Measurements from ENCODE around the gene CCDC88C.

CCDC88C gene

DNA sequence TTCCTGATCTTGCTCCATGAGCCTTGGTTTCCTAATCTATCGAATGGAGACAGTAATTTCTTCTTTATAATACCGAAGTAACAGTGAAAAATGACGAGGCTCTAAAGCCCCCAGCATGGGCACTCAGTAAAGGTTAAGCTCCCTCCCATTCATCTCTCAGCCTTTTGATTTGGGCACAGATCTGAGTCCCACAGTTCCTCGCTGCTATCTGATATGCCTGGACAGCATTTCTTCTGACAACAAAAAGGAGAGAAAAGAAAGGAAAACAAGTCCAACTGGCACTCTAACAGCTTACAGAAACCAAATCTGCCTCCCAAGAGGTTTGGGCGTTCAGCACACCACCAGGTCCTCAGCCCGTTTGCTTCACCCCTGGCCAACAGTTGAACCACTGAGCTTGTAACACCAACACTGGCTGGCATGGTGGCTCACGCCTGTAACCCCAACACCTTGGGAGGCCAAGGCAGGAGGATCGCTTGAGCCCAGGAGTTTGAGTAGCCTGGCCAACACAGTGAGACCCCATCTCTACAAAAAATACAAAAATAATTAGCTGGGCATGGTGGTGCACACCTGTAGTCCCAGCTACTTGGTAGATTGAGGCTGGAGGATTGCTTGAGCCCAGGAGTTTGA is 19.5 kb downstream of the CCDC88C start:
- DNase-seq = no peak

DNA sequence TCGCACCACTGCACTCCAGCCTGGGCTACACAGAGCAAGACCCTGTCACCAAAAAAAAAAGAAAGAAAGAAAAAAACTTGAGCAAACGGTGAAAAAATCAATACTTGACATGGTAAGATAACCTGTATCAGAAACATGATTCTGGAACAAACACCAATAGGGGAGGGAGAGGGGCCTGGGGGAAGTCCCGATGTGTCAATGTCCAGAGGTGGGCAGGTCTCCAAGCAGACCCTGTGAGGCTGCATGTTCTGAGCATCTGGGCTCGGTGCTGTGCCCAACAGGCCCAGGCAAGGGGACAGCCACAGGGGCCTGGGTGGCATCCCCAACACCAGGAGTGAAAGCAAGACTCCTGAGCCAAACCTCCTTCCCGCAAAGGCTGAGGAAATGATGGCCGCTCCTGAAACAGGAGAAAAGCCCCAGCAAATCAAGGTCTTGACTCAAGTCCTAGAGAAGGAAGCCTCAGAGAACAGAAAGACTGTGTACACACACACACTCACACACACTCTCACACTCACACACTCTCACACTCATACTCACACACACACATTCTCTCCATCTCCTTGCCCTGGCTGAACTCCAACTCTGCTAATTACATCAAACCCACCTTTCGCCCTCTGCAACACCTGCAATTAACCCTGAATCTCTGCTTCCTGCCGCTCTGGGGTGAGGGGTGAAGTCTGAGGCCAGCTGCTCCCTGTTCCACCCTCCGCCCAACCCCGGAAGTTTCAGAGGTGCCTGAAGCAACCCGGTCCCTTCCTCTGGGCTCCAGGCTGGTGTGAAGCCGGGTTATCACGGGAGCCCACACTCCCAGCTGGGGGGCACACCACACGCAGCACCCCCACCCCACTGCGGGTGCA is 20.4 kb downstream of the CCDC88C start:
- no peak for DNase-seq

- no peak for DNase-seq
These were observed 21.5 kb downstream of the CCDC88C start for GRCh38 chr14:91396013-91396660.

DNA sequence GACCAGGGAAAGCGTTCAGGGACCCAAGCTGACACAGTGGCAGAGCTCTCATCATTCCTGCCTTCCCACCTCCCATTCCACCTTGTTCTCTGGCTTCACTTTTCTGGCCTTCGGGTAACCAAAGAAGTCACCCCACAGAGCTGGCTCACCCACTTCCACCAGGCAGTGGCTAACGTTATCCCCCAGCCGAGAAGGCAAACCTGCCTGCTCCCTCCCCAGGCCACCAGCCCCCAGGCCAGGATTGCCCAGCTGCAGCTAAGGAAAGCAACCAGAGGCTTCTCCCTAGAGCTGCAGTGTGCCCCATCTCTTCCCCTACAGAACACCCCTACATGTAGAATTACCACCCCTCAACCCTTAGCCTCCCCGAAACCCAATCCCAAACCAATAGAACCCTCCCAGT is 22.2 kb downstream of the CCDC88C start:
- DNase-seq = no peak

DNA sequence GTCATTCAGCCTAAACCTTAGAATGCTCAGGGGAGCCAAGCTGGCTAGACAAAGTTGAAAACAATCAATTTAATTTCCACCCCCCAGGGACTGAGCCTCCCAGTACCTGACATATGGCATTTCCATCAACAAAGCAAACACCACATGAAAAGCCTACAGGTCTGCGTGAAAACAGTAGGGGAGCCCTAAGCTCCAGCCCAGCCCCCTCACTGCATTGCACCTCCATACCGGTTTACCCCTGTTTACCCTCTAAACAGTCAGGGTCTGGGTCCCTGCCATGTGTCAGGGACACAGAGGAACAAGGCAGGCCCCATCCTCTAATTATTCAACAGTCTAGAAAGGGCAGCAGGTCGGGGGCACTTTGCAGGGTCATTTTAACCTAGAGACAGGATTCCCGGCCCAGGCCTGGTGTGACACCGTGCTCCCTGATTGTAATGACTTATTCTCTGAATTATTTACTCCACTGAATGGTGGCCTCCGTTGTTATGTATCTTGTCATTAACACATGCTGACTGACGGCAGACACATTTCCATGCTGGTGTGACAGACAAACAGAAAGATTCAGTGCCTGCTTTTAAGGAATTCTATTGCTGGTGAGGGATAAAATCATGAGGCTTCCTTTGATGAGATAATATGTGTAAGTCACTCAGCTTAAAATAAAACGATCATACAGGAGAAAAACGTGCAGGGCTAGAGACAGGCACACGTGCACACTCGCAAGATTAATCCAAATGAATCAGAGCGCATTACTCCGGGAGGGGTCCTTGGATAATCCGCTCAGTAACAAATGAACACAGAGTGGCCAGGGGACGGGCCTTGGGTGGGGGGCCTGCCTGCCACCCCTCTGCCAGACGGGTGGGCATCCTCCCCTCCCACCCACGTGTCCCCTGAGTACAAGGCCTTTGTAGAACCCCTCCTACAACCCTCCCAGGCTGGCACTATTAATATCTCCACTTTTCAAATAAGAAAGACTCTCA is 23.2 kb downstream of the CCDC88C start:
- no peak for DNase-seq

GRCh38 chr14:91392623-91393303 is 24.9 kb downstream of the CCDC88C start:
- no peak for DNase-seq

GRCh38 chr14:91390165-91390778 is 27.3 kb downstream of the CCDC88C start:
- DNase-seq = no peak

- DNase-seq = no peak
These were observed 28.5 kb downstream of the CCDC88C start for GRCh38 chr14:91389150-91389549.

GRCh38 chr14:91388551-91388975 is 29.1 kb downstream of the CCDC88C start:
- DNase-seq = peak; percentile 54

- DNase-seq = no peak
These were observed 29.7 kb downstream of the CCDC88C start for GRCh38 chr14:91387951-91388381.

DNA sequence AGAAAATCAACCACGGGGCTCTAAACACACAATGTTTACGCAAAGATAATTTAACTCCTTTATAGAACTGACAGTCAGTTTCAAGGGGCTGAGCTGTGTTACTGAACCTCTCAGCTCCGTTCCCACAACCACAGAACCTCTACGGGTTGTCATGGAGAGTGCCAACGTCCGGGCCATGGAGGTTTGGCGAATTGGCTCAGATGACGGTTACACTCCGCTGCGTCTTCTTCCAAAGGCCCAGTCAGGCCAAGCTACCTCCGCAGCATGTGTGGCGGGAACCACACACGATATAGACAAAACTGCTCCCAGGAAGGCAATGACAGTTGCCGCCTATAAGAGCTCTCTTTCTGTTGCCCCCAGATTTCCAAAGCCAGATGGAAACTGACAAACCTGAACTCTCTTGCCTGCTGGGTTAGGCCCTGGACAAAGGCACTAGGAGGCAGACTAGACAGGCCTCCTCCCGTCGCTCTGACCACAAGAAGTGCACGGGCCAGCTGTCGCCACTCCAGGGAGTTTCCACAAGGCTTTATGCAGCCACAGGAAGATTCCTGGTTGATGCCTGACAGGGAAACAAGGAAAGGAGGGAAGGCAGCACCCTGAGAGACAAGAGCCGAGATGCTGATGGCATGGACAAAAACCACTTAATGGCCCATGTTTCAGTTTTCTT is 30.3 kb downstream of the CCDC88C start:
- no peak for DNase-seq

- no peak for DNase-seq
These were observed 31.9 kb downstream of the CCDC88C start for GRCh38 chr14:91385697-91386096.

- no peak for DNase-seq
These were observed 32.4 kb downstream of the CCDC88C start for GRCh38 chr14:91385224-91385623.

DNA sequence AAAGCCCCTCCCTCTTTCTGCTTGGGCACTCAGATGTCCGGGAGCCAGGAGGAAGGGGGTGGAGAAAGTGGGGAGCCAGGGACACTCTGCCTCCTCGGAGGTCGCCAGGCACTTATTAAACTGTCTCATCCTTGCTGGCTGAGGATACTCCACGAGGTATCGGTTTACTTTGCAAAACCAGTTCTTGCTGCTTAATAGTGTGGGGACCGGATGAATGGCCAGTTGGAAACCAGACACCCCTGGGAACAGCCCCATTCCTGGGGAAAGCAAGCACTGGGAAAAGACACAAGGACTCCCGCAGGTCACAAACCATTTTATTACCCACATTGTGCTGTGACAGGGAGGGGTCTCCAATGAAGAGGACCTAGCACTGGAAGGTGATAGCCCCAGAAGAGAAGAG is 34.2 kb downstream of the CCDC88C start:
- DNase-seq = no peak

DNA sequence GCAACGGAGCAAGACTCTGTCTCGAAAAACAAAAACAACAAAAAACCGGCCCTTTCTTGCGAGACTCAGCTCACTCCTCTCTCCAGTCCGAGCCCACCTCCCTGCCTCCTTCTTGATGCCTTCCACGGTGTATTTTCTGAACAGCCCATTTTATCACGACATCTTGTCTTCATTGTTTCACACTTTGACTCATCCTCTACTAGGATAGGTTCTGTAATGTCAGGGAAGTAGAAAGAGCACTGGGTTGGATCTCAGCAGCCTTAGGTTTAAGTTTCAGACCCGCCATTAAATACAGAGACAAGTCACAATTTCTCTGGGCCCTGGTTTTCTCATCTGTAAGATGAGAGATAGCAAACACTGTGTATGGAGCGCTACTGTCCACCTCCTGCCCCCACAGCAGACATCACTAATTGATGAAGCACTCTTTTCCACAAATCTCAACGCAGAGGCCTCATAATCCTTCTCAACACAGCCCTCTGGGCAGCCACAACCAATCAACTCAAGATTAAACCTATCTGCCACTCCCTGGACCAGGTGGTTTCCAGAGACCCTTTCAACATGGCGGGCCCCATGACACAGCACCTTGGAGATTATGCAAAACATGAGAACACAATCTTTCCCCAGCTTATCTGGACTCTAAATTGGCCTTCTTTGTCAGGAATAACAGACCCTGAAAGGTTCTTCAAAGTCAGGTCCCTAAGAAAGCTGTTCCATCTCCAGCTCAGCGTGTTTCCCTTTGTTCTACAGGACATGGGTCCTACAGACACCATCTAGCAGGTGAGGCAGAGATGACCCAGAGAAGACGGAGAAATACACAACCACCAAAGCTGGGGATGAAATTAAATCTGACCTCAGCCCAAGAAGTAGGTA is 35.6 kb downstream of the CCDC88C start:
- no peak for DNase-seq

GRCh38 chr14:91380610-91381371 is 36.8 kb downstream of the CCDC88C start:
- no peak for DNase-seq

GRCh38 chr14:91380123-91380522 is 37.5 kb downstream of the CCDC88C start:
- DNase-seq = no peak

DNA sequence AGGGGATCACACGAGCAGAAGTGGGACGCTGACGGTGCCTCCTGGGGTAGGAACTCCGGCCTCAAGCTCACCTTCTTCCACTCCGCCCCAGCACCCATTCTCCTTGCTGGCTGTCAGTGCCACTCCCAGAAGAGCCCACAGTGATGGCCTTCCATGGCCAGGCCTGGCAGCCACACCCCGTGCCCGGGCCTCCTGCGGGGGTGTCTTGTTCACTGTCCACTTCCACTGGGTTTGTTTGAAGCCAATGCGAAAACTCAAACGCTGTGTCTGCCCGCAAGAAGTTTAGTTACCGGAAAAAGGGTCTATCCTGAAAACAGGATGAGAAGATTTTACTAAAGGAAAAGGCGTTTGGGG is 38.1 kb downstream of the CCDC88C start:
- no peak for DNase-seq

GRCh38 chr14:91378930-91379578 is 38.6 kb downstream of the CCDC88C start:
- DNase-seq = no peak

Measured in activated CD8-positive, alpha-beta memory T cell treated with anti-CD3 and anti-CD28 coated beads, Interleukin-2, amount 50 U/mL, for 4 hours (primary cell).